ENCODE data around the gene DYNLRB1.

DYNLRB1 gene

DNA sequence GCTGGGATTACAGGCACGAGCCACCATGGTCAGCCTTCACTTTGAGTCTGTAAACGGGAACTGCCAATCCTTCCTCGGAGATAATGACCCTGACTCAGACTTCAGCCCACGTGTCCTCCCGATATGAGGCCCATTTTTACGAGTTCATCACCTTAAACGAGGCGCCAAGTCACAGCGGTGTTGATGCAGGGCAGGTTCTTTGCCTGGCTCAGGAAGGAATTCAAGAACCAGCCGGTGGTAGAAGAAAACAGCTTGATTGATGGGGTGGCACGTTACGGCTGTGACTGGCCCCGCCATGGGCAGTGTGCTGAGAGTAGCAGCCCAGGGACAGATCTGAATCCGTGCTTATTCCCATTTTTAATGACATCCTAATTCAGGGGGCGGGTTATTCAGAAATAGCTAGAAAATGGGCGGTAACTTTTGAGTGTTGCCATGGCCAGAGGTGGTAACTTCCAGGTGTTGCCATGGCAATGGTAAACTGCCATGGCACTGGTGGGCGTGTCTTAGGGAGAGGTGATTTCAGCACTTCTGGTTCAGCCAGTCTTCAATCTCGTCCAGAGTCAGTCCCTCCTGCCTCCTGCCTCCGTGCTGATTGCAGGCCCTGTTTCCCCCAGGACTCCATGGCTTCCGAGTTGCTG is 33.2 kb downstream of the DYNLRB1 start:
- peaks cover 8% of the 10 kb centered on the region for H3K27me3 Mint-ChIP-seq (ENCODE audit: low read depth)
- TF ChIP-seq CTCF (IDR thresholded peaks at IDR 0.05; ENCODE audit: unreplicated experiment in 3 of 3) = no peak
- H3K9me3 Mint-ChIP-seq = no peaks in the 10 kb centered on the region
- no peak overlapping the region for H3K27ac Mint-ChIP-seq
- H3K4me3 Mint-ChIP-seq = no peak overlapping the region
- H3K36me3 Mint-ChIP-seq (ENCODE audit: low read depth) = no peaks in the 10 kb centered on the region
- peaks cover 16% of the 10 kb centered on the region for H3K4me1 Mint-ChIP-seq

GRCh38 chr20:34549929-34550305 is 33.7 kb downstream of the DYNLRB1 start:
- no peak for TF ChIP-seq CTCF (IDR thresholded peaks at IDR 0.05; ENCODE audit: unreplicated experiment in 3 of 3)
- Mint-ChIP-seq H3K4me3 (no peak overlapping the region), H3K4me1 (peaks cover 11% of the 10 kb centered on the region), H3K9me3 (no peaks in the 10 kb centered on the region), H3K27ac (no peak overlapping the region), H3K36me3 (ENCODE audit: low read depth) (no peaks in the 10 kb centered on the region), H3K27me3 (ENCODE audit: low read depth) (peaks cover 8% of the 10 kb centered on the region)

GRCh38 chr20:34552569-34552968 is 36.3 kb downstream of the DYNLRB1 start:
- Mint-ChIP-seq H3K4me1 (peaks cover 6% of the 10 kb centered on the region), H3K36me3 (ENCODE audit: low read depth) (no peaks in the 10 kb centered on the region), H3K4me3 (no peak overlapping the region), H3K9me3 (no peaks in the 10 kb centered on the region), H3K27me3 (ENCODE audit: low read depth) (no peaks in the 10 kb centered on the region), H3K27ac (no peak overlapping the region)
- TF ChIP-seq CTCF (IDR thresholded peaks at IDR 0.05; ENCODE audit: unreplicated experiment in 3 of 3) = no peak

DNA sequence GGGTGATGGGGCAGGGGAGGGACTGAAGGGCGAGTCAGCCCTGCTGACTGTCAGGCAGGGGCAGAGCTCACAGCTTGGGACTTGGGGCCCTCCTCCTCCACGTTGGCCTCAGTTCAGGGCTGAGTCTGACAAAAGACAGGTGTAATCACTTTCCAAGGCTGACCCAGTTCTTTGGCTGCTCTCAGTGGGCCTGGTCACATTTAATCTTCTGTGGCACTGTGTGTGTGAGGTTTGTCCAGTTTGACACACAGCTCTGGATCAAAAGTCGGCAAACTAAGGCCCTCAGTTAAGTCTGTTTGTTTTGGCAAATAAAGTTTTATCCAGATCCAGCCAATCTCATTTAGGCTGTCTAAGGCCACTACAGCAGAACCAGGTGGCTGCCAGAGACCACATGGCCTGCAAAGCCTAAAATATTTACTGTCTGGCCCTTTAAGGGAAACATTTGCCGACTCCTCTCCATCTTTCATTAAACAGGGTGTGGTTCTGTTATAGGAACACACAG is 37.2 kb downstream of the DYNLRB1 start:
- no peak for TF ChIP-seq CTCF (IDR thresholded peaks at IDR 0.05; ENCODE audit: unreplicated experiment in 3 of 3)
- H3K27ac Mint-ChIP-seq = no peak overlapping the region
- no peak overlapping the region for H3K4me3 Mint-ChIP-seq
- H3K4me1 Mint-ChIP-seq = peaks cover 12% of the 10 kb centered on the region
- no peaks in the 10 kb centered on the region for H3K27me3 Mint-ChIP-seq (ENCODE audit: low read depth)
- no peaks in the 10 kb centered on the region for H3K36me3 Mint-ChIP-seq (ENCODE audit: low read depth)
- no peaks in the 10 kb centered on the region for H3K9me3 Mint-ChIP-seq

GRCh38 chr20:34557936-34558319 is 41.7 kb downstream of the DYNLRB1 start:
- H3K9me3 Mint-ChIP-seq = no peaks in the 10 kb centered on the region
- H3K4me3 Mint-ChIP-seq = peak overlapping the region; percentile 82 to 86 (median 83)
- peak overlapping the region in 1 of 3 experiments; percentile 67 for H3K27ac Mint-ChIP-seq
- H3K4me1 Mint-ChIP-seq = peaks cover 12% of the 10 kb centered on the region
- no peak for TF ChIP-seq CTCF (IDR thresholded peaks at IDR 0.05; ENCODE audit: unreplicated experiment in 3 of 3)
- H3K27me3 Mint-ChIP-seq (ENCODE audit: low read depth) = no peaks in the 10 kb centered on the region
- no peaks in the 10 kb centered on the region for H3K36me3 Mint-ChIP-seq (ENCODE audit: low read depth)

Data from nephron (organoid).